Loucy (cell line): Measurements from ENCODE around the gene PPARGC1A.

Experiments used
- CTCF ChIP-seq: fragments of 200-600 bp; sonication (generic); conservative IDR thresholded peaks from 2 replicates; pipeline ENCODE4 v1.5.1; 2014; ENCODE audit warnings: mild to moderate bottlenecking, antibody characterized with exemption, low read length
- EZH2phosphoT487 ChIP-seq: fragments of 200-600 bp; IDR thresholded peaks from 2 replicates; pipeline ENCODE4 v1.6.1; 2018; ENCODE audit warnings: antibody characterized with exemption, mild to moderate bottlenecking, moderate library complexity, borderline replicate concordance

GRCh38 chr4:23828020-23828715 is 61.7 kb downstream of the PPARGC1A start:
- TF ChIP-seq CTCF (no peak), EZH2phosphoT487 (no peak)
